ENCODE results near the gene WWOX. TPM values are rescaled to one million over a fixed set of nuclear protein-coding genes. Genes with fewer than 3 reads are reported as not detected.

WWOX gene
- total and polyA plus RNA-seq, 2 experiments from 2014 or later = 22.1 to 123 TPM

GRCh38 chr16:78995441-78995840 lies 896.0 kb downstream of the WWOX start:
- H3K4me1 ChIP-seq (ENCODE audit: low read depth) = peaks cover 24% of the 10 kb centered on the region
- H3K27me3 ChIP-seq = no peaks in the 10 kb centered on the region
- H3K9me3 ChIP-seq (ENCODE audit: low read depth) = no peaks in the 10 kb centered on the region
- H3K27ac ChIP-seq = no peak overlapping the region
- no peak for DNase-seq (ENCODE audit: low read depth in 1 of 2, low spot score in 1 of 2)
- TF ChIP-seq CTCF (IDR thresholded peaks at IDR 0.05; ENCODE audit: low read depth, low read length) = no peak
- no peaks in the 10 kb centered on the region for H3K36me3 ChIP-seq
- no peak overlapping the region for H3K4me3 ChIP-seq

DNA sequence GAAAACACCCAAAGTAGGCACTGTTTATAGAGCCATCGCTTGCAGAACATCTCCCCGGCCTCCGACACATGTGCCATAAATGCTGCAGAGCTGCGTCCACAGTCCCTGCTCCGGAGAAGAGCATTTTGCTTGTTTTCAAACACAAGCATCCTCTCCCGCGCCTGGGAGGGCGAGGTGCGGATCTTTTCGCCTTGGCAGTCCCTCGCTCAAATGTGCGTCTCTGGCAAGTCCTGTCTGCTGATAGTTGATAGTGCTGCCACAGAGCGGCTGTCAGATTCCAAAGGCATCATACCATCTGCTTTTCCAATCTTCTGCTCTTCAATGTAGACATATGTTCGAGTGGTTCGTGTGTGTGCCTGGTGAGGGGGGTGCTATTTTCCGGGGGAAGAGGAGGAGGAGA lies 897.3 kb downstream of the WWOX start:
- no peak for TF ChIP-seq CTCF (IDR thresholded peaks at IDR 0.05; ENCODE audit: low read depth, low read length)
- H3K27ac ChIP-seq = no peak overlapping the region
- no peaks in the 10 kb centered on the region for H3K27me3 ChIP-seq
- H3K36me3 ChIP-seq = no peaks in the 10 kb centered on the region
- peaks cover 26% of the 10 kb centered on the region for H3K4me1 ChIP-seq (ENCODE audit: low read depth)
- DNase-seq (ENCODE audit: low read depth in 1 of 2, low spot score in 1 of 2) = no peak
- no peak overlapping the region for H3K4me3 ChIP-seq
- no peaks in the 10 kb centered on the region for H3K9me3 ChIP-seq (ENCODE audit: low read depth)

- Histone ChIP-seq H3K4me1 (ENCODE audit: low read depth) (peaks cover 13% of the 10 kb centered on the region), H3K27me3 (no peaks in the 10 kb centered on the region), H3K9me3 (ENCODE audit: low read depth) (no peaks in the 10 kb centered on the region), H3K4me3 (no peak overlapping the region), H3K36me3 (no peaks in the 10 kb centered on the region), H3K27ac (no peak overlapping the region)
- no peak for TF ChIP-seq CTCF (IDR thresholded peaks at IDR 0.05; ENCODE audit: low read depth, low read length)
- DNase-seq (ENCODE audit: low read depth in 1 of 2, low spot score in 1 of 2) = no peak
Measured at GRCh38 chr16:78998879-78999278, 899.4 kb downstream of the WWOX start.

GRCh38 chr16:79001156-79001967 lies 901.9 kb downstream of the WWOX start:
- H3K27ac ChIP-seq = no peak overlapping the region
- peak in 1 of 2 donors; percentile 76 for DNase-seq (ENCODE audit: low read depth in 1 of 2, low spot score in 1 of 2)

DNA sequence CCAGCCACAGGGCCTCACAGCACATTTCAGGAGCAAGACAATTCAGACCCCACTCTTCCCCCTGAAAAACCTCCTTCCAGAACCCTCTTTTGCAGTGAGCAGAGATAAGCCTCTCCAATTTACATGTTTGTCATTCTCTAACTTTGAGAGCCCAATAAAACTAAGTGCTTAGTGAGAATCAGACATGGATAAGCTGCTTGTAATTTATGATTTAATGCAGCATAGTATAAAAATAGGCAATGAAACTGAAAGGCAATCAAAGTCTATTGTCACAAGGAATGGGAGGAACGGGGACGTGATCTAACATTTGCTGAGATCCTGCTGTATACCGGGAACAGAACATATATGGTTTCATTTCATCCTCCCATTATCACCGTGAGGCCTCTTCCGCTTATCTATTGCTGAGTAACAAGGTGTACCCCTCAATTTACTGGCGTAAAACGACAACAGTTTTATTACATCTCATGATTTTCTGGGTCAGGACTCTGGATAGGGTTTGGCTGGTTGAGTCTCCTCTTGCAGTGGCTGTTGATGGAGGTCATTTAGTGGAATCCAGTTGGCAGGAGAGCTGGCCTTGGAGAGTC lies 903.7 kb downstream of the WWOX start:
- no peaks in the 10 kb centered on the region for H3K36me3 ChIP-seq
- H3K4me1 ChIP-seq (ENCODE audit: low read depth) = peaks cover 8% of the 10 kb centered on the region
- no peak overlapping the region for H3K27ac ChIP-seq
- no peaks in the 10 kb centered on the region for H3K27me3 ChIP-seq
- TF ChIP-seq CTCF (IDR thresholded peaks at IDR 0.05; ENCODE audit: low read depth, low read length) = no peak
- no peak overlapping the region for H3K4me3 ChIP-seq
- no peak for DNase-seq (ENCODE audit: low read depth in 1 of 2, low spot score in 1 of 2)
- no peaks in the 10 kb centered on the region for H3K9me3 ChIP-seq (ENCODE audit: low read depth)

More at GRCh38 chr16:79001156-79001967, 901.9 kb downstream of the WWOX start:
- no peaks in the 10 kb centered on the region for H3K9me3 ChIP-seq (ENCODE audit: low read depth)
- TF ChIP-seq CTCF (IDR thresholded peaks at IDR 0.05; ENCODE audit: low read depth, low read length) = no peak
- no peak overlapping the region for H3K4me3 ChIP-seq
- H3K4me1 ChIP-seq (ENCODE audit: low read depth) = peaks cover 8% of the 10 kb centered on the region
- no peaks in the 10 kb centered on the region for H3K36me3 ChIP-seq
- no peaks in the 10 kb centered on the region for H3K27me3 ChIP-seq
